ENCODE measurements around the gene C1QTNF9.

DNA sequence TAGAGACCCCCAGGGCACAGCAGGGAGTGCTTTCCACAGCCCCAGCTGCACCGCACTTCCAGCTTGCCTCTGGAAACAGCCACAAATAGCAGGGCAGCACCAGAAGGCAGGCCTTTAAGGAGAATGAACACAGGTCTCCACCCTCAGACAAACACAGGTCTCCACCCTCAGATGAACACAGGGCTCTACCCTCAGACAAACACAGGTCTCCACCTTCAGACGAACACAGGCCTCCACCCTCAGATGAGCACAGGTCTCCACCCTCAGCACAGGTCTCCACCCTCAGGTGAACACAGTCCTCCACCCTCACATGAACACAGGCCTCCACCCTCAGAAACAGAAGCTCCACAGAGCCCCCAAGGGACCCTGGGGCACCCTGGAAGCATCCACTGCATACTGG is 51.7 kb downstream of the C1QTNF9 start:
- TF ChIP-seq, protein P1, sequence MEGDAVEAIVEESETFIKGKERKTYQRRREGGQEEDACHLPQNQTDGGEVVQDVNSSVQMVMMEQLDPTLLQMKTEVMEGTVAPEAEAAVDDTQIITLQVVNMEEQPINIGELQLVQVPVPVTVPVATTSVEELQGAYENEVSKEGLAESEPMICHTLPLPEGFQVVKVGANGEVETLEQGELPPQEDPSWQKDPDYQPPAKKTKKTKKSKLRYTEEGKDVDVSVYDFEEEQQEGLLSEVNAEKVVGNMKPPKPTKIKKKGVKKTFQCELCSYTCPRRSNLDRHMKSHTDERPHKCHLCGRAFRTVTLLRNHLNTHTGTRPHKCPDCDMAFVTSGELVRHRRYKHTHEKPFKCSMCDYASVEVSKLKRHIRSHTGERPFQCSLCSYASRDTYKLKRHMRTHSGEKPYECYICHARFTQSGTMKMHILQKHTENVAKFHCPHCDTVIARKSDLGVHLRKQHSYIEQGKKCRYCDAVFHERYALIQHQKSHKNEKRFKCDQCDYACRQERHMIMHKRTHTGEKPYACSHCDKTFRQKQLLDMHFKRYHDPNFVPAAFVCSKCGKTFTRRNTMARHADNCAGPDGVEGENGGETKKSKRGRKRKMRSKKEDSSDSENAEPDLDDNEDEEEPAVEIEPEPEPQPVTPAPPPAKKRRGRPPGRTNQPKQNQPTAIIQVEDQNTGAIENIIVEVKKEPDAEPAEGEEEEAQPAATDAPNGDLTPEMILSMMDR (IDR thresholded peaks at IDR 0.05; ENCODE audit: low read depth, low read length, poor library complexity, severe bottlenecking), result no peak
- no peak for TF ChIP-seq EZH2phosphoT487 (IDR thresholded peaks at IDR 0.05; ENCODE audit: borderline replicate concordance, low read length)

All from DOHH2 (cell line).